ENCODE measurements around the gene RIPK3.

DNA sequence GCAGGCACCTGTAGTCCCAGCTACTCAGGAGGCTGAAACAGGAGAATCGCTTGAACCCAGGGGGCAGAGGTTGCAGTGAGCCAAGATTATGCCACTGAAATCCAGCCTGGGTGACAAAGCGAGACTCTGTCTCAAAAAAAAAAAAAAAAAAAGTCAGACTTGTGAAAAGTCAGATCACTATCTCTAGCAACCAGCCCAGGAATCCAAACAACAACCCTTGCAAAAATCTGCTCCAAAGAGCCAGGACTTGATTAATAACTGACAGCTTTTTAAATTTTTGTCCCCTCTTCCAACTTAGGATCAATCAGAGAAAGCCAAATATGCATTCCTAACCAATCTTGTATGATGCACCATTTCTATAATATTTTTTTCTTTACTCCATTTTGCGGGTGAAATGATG lies 20.5 kb upstream of the RIPK3 start:
- TF ChIP-seq, protein P1, sequence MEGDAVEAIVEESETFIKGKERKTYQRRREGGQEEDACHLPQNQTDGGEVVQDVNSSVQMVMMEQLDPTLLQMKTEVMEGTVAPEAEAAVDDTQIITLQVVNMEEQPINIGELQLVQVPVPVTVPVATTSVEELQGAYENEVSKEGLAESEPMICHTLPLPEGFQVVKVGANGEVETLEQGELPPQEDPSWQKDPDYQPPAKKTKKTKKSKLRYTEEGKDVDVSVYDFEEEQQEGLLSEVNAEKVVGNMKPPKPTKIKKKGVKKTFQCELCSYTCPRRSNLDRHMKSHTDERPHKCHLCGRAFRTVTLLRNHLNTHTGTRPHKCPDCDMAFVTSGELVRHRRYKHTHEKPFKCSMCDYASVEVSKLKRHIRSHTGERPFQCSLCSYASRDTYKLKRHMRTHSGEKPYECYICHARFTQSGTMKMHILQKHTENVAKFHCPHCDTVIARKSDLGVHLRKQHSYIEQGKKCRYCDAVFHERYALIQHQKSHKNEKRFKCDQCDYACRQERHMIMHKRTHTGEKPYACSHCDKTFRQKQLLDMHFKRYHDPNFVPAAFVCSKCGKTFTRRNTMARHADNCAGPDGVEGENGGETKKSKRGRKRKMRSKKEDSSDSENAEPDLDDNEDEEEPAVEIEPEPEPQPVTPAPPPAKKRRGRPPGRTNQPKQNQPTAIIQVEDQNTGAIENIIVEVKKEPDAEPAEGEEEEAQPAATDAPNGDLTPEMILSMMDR (conservative IDR thresholded peaks at IDR 0.05; ENCODE audit: low read length), result no peak
- TF ChIP-seq EZH2phosphoT487 (IDR thresholded peaks at IDR 0.05; ENCODE audit: borderline replicate concordance, low read depth, low read length), result no peak
